HG03342 (cell line): ENCODE data around the gene ST14.

Experiments
- ATAC-seq: cut with Tn5 transposase; IDR thresholded peaks from one replicate; pipeline ENCODE4 v1.9.1; 2021; ENCODE audit warnings: mild to moderate bottlenecking, moderate library complexity; ENCODE audit not compliant: unreplicated experiment

The ST14 gene

GRCh38 chr11:130159657-130160497 lies at the start of gene ST14:
Gene ST14 (plus strand): TSS chr11:130159782. CDS start chr11:130159980, 198 bp downstream.
- ATAC-seq = no peak

GRCh38 chr11:130110339-130111108 lies 49.1 kb upstream of the ST14 start:
- no peak for ATAC-seq

GRCh38 chr11:130112071-130112830 lies 47.3 kb upstream of the ST14 start:
- ATAC-seq = no peak

- ATAC-seq = no peak
These were observed 45.3 kb upstream of the ST14 start for GRCh38 chr11:130114281-130114680.

- ATAC-seq = no peak
These were observed 44.9 kb upstream of the ST14 start for GRCh38 chr11:130114726-130115125.

- ATAC-seq = no peak
These were observed 44.4 kb upstream of the ST14 start for GRCh38 chr11:130115218-130115617.

GRCh38 chr11:130118165-130118564 lies 41.4 kb upstream of the ST14 start:
- peak; percentile 85 for ATAC-seq

- peak; percentile 59 for ATAC-seq
These were observed 40.8 kb upstream of the ST14 start for GRCh38 chr11:130118636-130119387.

GRCh38 chr11:130120045-130120444 lies 39.5 kb upstream of the ST14 start:
- no peak for ATAC-seq

GRCh38 chr11:130121445-130121978 lies 38.1 kb upstream of the ST14 start:
- ATAC-seq = no peak

- no peak for ATAC-seq
These were observed 37.4 kb upstream of the ST14 start for GRCh38 chr11:130122141-130122575.

GRCh38 chr11:130123414-130124040 lies 36.1 kb upstream of the ST14 start:
- ATAC-seq = no peak

GRCh38 chr11:130124096-130124495 lies 35.5 kb upstream of the ST14 start:
- ATAC-seq = no peak

GRCh38 chr11:130125638-130126037 lies 33.9 kb upstream of the ST14 start:
- no peak for ATAC-seq

GRCh38 chr11:130126516-130126915 lies 33.1 kb upstream of the ST14 start:
- no peak for ATAC-seq

GRCh38 chr11:130127509-130127908 lies 32.1 kb upstream of the ST14 start:
- ATAC-seq = no peak

GRCh38 chr11:130128626-130129025 lies 31.0 kb upstream of the ST14 start:
- no peak for ATAC-seq

GRCh38 chr11:130129922-130130321 lies 29.7 kb upstream of the ST14 start:
- no peak for ATAC-seq

GRCh38 chr11:130131961-130132850 lies 27.4 kb upstream of the ST14 start:
- peak; percentile 69 for ATAC-seq
